ENCODE results near the gene SFT2D2.
A peak's percentile ranks its signal among the peaks of the same experiment; 100 is the strongest.

SFT2D2 gene

DNA sequence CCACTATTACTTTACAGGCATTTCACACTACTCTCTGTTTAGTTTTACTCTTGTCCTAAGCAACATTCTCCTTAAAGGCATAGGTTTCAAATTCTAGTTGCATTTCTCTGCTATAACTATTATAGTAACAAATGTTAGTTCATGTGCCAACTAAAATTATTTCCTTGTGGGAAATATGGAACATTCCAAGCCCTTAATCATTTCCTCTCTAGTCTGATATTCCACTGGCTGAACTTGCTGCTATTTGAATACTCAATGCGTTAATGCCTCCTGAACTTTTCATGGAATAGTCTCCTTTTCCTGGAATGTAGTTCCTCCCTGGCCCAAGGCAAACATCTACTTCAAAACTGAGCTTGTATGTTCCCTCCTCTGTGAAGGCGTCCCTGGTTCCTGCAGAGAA lies 35.6 kb downstream of the SFT2D2 start:
- H2BK12ac ChIP-seq (ENCODE audit: low read length in 2 of 2): no peak overlapping the region
- no peak overlapping the region for H3K23ac ChIP-seq (ENCODE audit: low read length in 2 of 2)
- no peak overlapping the region for H2AK5ac ChIP-seq (ENCODE audit: low read length, severe bottlenecking)
- no peak overlapping the region for H4K8ac ChIP-seq (ENCODE audit: low read length)
- peak overlapping the region in 1 of 2 experiments; percentile 35 for H3K4me3 ChIP-seq (ENCODE audit: insufficient read depth in 1 of 2, low read depth in 1 of 2, low read length in 2 of 2)
- no peak overlapping the region for H3K9ac ChIP-seq (ENCODE audit: low read length)
- no peak overlapping the region for H2BK5ac ChIP-seq (ENCODE audit: low read depth, low read length, poor library complexity, severe bottlenecking)
- WGBS: 81% methylated on average over 2 of the region's 2 CpGs
- H4K91ac ChIP-seq (ENCODE audit: low read length): no peak overlapping the region
- peaks cover 4% of the 10 kb centered on the region for H3K9me3 ChIP-seq (ENCODE audit: control insufficient read depth, low read length)
- H2AFZ ChIP-seq (ENCODE audit: low read depth, low read length): no peak overlapping the region
- peaks cover 42% of the 10 kb centered on the region for H3K79me1 ChIP-seq (replicated peaks; ENCODE audit: low read length, poor library complexity, severe bottlenecking)
- no peak overlapping the region for H2BK15ac ChIP-seq (ENCODE audit: low read depth, poor library complexity, severe bottlenecking)
- no peaks in the 10 kb centered on the region for H3K27me3 ChIP-seq (ENCODE audit: control insufficient read depth in 1 of 2, insufficient read depth in 1 of 2, low read length in 2 of 2)
- no peak overlapping the region for H3K4me2 ChIP-seq (ENCODE audit: low read length, poor library complexity, severe bottlenecking)
- H3K36me3 ChIP-seq (ENCODE audit: control insufficient read depth in 1 of 2, insufficient read depth in 2 of 2, low read depth in 1 of 2, low read length in 2 of 2): peaks cover 18 to 24% of the 10 kb centered on the region in 2 experiments
- no peak overlapping the region for H2BK120ac ChIP-seq (ENCODE audit: low read depth, low read length)
- no peak overlapping the region for H3K27ac ChIP-seq (ENCODE audit: low read length, poor library complexity, severe bottlenecking)
- H3K4me1 ChIP-seq (ENCODE audit: control insufficient read depth, insufficient read depth, low read depth, low read length): peaks cover 1% of the 10 kb centered on the region
- peak; percentile 3 for DNase-seq
- H3K4ac ChIP-seq (ENCODE audit: low read depth in 1 of 2, low read length in 2 of 2): no peak overlapping the region
- no peak overlapping the region for H3K14ac ChIP-seq (ENCODE audit: low read length in 2 of 2)
- H3K18ac ChIP-seq (ENCODE audit: low read depth in 1 of 2, low read length in 2 of 2): no peak overlapping the region

DNA sequence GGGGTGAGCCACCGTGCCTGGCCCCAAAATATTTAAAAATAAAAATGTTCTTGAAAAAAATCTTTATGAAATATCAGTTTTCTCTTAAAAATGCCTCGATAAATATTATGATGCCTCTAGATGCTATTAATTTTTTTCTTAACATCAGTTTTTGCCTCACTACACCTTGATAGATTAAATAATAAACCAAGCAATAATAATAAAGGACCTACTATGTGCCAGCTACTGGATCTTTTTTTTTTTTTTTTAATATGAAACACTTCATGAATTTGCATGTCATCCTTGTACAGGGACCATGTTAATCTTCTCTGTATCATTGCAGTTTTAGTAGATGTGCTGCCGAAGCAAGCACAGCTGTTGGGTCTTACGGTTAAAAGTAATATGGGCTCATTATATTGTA lies 37.3 kb downstream of the SFT2D2 start:
- Histone ChIP-seq H3K9ac (ENCODE audit: low read length) (no peak overlapping the region), H3K9me3 (ENCODE audit: control insufficient read depth, low read length) (no peaks in the 10 kb centered on the region), H3K79me1 (replicated peaks; ENCODE audit: low read length, poor library complexity, severe bottlenecking) (peaks cover 48% of the 10 kb centered on the region), H3K4me1 (ENCODE audit: control insufficient read depth, insufficient read depth, low read depth, low read length) (peaks cover 1% of the 10 kb centered on the region), H2AFZ (ENCODE audit: low read depth, low read length) (no peak overlapping the region), H3K27me3 (ENCODE audit: control insufficient read depth in 1 of 2, insufficient read depth in 1 of 2, low read length in 2 of 2) (no peaks in the 10 kb centered on the region), H2BK15ac (ENCODE audit: low read depth, poor library complexity, severe bottlenecking) (no peak overlapping the region), H3K18ac (ENCODE audit: low read depth in 1 of 2, low read length in 2 of 2) (no peak overlapping the region), H3K14ac (ENCODE audit: low read length in 2 of 2) (no peak overlapping the region), H2BK120ac (ENCODE audit: low read depth, low read length) (no peak overlapping the region), H2BK12ac (ENCODE audit: low read length in 2 of 2) (no peak overlapping the region), H3K36me3 (ENCODE audit: control insufficient read depth in 1 of 2, insufficient read depth in 2 of 2, low read depth in 1 of 2, low read length in 2 of 2) (peaks cover 14 to 33% of the 10 kb centered on the region in 2 experiments), H2BK5ac (ENCODE audit: low read depth, low read length, poor library complexity, severe bottlenecking) (no peak overlapping the region), H3K4me2 (ENCODE audit: low read length, poor library complexity, severe bottlenecking) (no peak overlapping the region), H3K23ac (ENCODE audit: low read length in 2 of 2) (no peak overlapping the region), H3K4me3 (ENCODE audit: insufficient read depth in 1 of 2, low read depth in 1 of 2, low read length in 2 of 2) (no peak overlapping the region), H4K91ac (ENCODE audit: low read length) (no peak overlapping the region), H2AK5ac (ENCODE audit: low read length, severe bottlenecking) (no peak overlapping the region), H4K8ac (ENCODE audit: low read length) (no peak overlapping the region), H3K27ac (ENCODE audit: low read length, poor library complexity, severe bottlenecking) (no peak overlapping the region), H3K4ac (ENCODE audit: low read depth in 1 of 2, low read length in 2 of 2) (no peak overlapping the region)
- DNase-seq: no peak
- 100% methylated on average over 1 of the region's 4 CpGs for WGBS

DNA sequence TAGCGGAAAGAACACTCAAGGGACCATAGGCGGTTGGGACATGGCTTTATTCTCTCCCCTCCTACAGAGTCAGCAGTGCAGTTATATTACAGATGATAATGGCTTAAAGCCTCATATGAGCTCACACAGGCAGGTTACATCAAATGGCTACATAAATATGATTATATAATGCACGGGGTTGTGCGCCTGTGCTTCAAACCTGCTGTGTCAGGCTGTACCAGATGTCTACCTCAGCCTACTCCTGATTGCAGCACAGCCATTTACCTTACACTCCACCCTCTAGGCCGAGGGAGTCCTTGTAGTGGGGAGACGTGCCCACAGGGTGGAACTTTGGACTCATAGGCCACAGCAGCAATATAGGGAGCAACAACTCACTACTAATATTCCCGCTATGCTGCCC lies 38.5 kb downstream of the SFT2D2 start:
- H3K18ac ChIP-seq (ENCODE audit: low read depth in 1 of 2, low read length in 2 of 2): no peak overlapping the region
- peaks cover 55% of the 10 kb centered on the region for H3K79me1 ChIP-seq (replicated peaks; ENCODE audit: low read length, poor library complexity, severe bottlenecking)
- H3K9me3 ChIP-seq (ENCODE audit: control insufficient read depth, low read length): no peaks in the 10 kb centered on the region
- H2AK5ac ChIP-seq (ENCODE audit: low read length, severe bottlenecking): no peak overlapping the region
- no peak overlapping the region for H2BK120ac ChIP-seq (ENCODE audit: low read depth, low read length)
- H2AFZ ChIP-seq (ENCODE audit: low read depth, low read length): no peak overlapping the region
- whole genome bisulfite sequencing: 87% methylated on average over 7 of the region's 7 CpGs
- no peak overlapping the region for H4K8ac ChIP-seq (ENCODE audit: low read length)
- no peak overlapping the region for H3K4me2 ChIP-seq (ENCODE audit: low read length, poor library complexity, severe bottlenecking)
- H4K91ac ChIP-seq (ENCODE audit: low read length): no peak overlapping the region
- no peak overlapping the region for H3K9ac ChIP-seq (ENCODE audit: low read length)
- H3K4me3 ChIP-seq (ENCODE audit: insufficient read depth in 1 of 2, low read depth in 1 of 2, low read length in 2 of 2): no peak overlapping the region
- peaks cover 1% of the 10 kb centered on the region for H3K4me1 ChIP-seq (ENCODE audit: control insufficient read depth, insufficient read depth, low read depth, low read length)
- peaks cover 14 to 38% of the 10 kb centered on the region in 2 experiments for H3K36me3 ChIP-seq (ENCODE audit: control insufficient read depth in 1 of 2, insufficient read depth in 2 of 2, low read depth in 1 of 2, low read length in 2 of 2)
- H3K27ac ChIP-seq (ENCODE audit: low read length, poor library complexity, severe bottlenecking): no peak overlapping the region
- H3K23ac ChIP-seq (ENCODE audit: low read length in 2 of 2): no peak overlapping the region
- H2BK12ac ChIP-seq (ENCODE audit: low read length in 2 of 2): no peak overlapping the region
- no peak overlapping the region for H2BK5ac ChIP-seq (ENCODE audit: low read depth, low read length, poor library complexity, severe bottlenecking)
- H3K4ac ChIP-seq (ENCODE audit: low read depth in 1 of 2, low read length in 2 of 2): no peak overlapping the region
- H2BK15ac ChIP-seq (ENCODE audit: low read depth, poor library complexity, severe bottlenecking): no peak overlapping the region
- no peaks in the 10 kb centered on the region for H3K27me3 ChIP-seq (ENCODE audit: control insufficient read depth in 1 of 2, insufficient read depth in 1 of 2, low read length in 2 of 2)
- DNase-seq: no peak
- no peak overlapping the region for H3K14ac ChIP-seq (ENCODE audit: low read length in 2 of 2)

DNA sequence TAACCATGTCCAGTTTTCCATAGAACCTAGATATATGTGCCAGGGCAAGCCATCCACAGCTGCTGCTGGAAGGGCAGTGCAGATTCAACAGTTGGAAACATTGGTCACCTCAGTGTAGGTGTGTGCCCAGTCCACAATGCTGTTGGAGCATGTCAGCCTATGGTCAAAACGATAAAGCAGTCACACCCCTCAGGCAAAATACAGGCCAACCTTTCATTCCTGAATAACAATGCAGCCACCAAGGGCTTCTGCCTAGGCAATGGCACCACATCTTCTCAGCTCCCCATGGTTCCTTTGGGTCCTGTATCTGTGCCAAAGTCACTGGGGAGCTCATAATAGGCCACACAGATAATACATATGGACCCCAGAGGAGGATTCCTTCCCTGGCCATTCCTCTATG lies 39.8 kb downstream of the SFT2D2 start:
- Histone ChIP-seq H2BK120ac (ENCODE audit: low read depth, low read length) (no peak overlapping the region), H3K18ac (ENCODE audit: low read depth in 1 of 2, low read length in 2 of 2) (no peak overlapping the region), H4K91ac (ENCODE audit: low read length) (no peak overlapping the region), H3K9me3 (ENCODE audit: control insufficient read depth, low read length) (no peaks in the 10 kb centered on the region), H2BK15ac (ENCODE audit: low read depth, poor library complexity, severe bottlenecking) (no peak overlapping the region), H2BK5ac (ENCODE audit: low read depth, low read length, poor library complexity, severe bottlenecking) (no peak overlapping the region), H2AFZ (ENCODE audit: low read depth, low read length) (no peak overlapping the region), H3K4me2 (ENCODE audit: low read length, poor library complexity, severe bottlenecking) (no peak overlapping the region), H2BK12ac (ENCODE audit: low read length in 2 of 2) (no peak overlapping the region), H3K36me3 (ENCODE audit: control insufficient read depth in 1 of 2, insufficient read depth in 2 of 2, low read depth in 1 of 2, low read length in 2 of 2) (peaks cover 26 to 46% of the 10 kb centered on the region in 2 experiments), H3K4me3 (ENCODE audit: insufficient read depth in 1 of 2, low read depth in 1 of 2, low read length in 2 of 2) (no peak overlapping the region), H3K27me3 (ENCODE audit: control insufficient read depth in 1 of 2, insufficient read depth in 1 of 2, low read length in 2 of 2) (no peaks in the 10 kb centered on the region), H3K23ac (ENCODE audit: low read length in 2 of 2) (no peak overlapping the region), H4K8ac (ENCODE audit: low read length) (no peak overlapping the region), H2AK5ac (ENCODE audit: low read length, severe bottlenecking) (no peak overlapping the region), H3K14ac (ENCODE audit: low read length in 2 of 2) (no peak overlapping the region), H3K4ac (ENCODE audit: low read depth in 1 of 2, low read length in 2 of 2) (no peak overlapping the region), H3K9ac (ENCODE audit: low read length) (no peak overlapping the region), H3K4me1 (ENCODE audit: control insufficient read depth, insufficient read depth, low read depth, low read length) (peaks cover 1% of the 10 kb centered on the region), H3K27ac (ENCODE audit: low read length, poor library complexity, severe bottlenecking) (no peak overlapping the region), H3K79me1 (replicated peaks; ENCODE audit: low read length, poor library complexity, severe bottlenecking) (peaks cover 60% of the 10 kb centered on the region)
- 83% methylated on average over 1 of the region's 1 CpG for WGBS
- DNase-seq: no peak

Data from mesenchymal stem cell (in vitro differentiated cells and primary cell).